GM19239 (cell line): ENCODE measurements around the gene SERF1B.
"Not testable (repeated sequence)": the region's sequence is repeated elsewhere in the genome, so short reads cannot be mapped to it uniquely, and the experiment has no call there.

Source experiments
- DNase-seq: peaks from one replicate; pipeline ENCODE4 v3.0.0; 2011; ENCODE audit warnings: low spot score; ENCODE audit not compliant: insufficient read length
- FAIRE-seq: peaks from 2 replicates; lab custom pipeline; 2011; peaks lifted over from hg19 to GRCh38; lab: Jason Lieb, UNC

SERF1B gene

DNA sequence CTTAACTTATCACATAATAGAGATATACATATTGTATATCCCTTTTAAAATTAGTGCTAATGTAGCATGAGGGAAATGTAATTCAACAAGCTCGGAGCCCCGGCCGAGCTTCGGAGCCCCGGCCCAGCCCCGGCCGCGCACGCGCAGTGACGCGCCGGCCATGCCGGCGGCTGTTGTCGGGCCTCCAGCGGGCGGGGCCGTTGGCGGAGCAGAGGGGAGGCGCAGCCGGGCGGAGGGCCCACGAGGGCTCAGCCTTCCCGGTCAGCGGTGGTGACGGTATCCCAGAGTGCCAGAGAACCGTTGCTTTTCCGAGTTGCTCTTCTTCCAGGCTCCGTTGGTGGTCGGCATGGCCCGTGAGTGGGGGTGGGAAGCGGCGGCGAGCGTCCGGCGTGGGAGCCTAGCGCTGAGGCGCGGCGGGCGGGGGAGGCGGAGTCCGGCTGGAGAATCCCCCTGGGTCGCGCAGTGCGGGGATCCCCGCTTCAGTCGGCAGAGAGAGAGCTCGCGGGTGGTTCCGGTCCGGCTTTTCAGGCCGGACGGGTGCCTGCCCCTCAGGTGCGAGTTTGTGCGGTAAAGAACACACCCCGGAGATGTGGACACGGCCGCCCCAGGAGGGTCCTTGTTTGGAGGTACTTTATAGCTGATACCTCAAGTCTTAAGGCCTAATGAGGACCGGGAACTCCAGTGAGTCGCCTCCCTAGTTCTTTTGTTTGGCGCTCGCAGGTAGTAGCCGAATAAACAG lies at the start of gene SERF1B:
TSS of gene SERF1B (plus strand) at position 146 of the 739 bp plus-strand sequence. CDS start at position 347, 201 bp downstream.
- DNase-seq, FAIRE-seq: not testable (repeated sequence)

DNA sequence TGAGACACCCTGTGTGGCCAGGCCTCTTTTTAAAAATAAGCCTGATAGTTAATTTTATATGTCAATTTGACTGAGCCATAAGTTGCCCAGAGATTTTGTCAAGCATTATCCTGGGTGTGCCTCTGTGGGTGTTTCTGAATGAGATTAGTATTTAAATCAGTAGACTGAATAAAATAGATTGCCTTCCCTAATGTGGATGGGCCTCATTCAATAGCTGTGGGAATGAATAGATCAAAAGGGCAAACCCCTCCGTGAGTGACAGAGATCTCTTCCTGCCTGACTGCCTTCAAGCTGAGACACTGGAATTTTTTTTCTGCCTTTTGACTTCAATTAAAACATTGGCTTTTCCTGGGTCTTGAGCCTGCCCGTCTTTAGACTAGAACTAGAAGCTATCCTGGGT lies 33.3 kb upstream of the SERF1B start:
- not testable (repeated sequence) for FAIRE-seq

DNA sequence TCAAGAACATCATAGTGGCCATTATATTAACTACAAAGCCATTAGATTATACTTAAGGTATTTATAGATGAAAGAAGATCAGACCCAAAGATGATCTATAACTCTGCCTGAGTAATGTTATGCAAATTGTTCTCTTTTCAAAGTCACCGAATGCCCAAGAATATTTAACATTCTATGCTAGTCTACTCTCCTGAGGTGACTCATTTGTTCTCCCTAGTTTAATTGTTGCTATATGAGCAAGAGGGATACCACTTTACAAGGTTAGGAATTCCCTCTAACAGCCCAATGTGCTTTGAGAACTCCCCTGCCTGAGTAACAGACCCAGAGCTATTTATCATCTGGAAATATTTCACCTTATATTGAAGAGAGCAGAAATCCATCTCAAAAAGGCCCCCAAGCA lies 29.5 kb upstream of the SERF1B start:
- not testable (repeated sequence) for FAIRE-seq, DNase-seq

More for the DNA sequence above, 33.3 kb upstream of the SERF1B start:
- DNase-seq: not testable (repeated sequence)

DNA sequence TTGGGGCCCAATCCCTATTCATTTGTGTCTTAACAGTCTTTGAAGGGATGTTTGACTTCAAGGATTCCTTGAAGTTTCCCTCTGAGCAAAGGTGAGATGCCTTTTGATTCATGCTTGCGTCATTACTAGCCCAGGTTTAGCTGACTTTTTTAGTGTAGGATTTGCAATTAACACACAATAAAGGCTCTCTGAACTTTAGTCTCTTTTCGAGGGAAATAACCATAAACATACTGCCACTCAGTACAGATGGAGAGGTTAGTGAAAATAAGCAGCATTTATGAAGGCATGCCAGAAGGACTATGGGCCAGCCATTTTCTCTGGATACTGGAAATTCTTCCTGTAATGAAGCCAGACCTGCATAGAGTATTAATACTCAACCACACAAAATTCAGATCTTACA lies 4.4 kb upstream of the SERF1B start:
- not testable (repeated sequence) for FAIRE-seq, DNase-seq

DNA sequence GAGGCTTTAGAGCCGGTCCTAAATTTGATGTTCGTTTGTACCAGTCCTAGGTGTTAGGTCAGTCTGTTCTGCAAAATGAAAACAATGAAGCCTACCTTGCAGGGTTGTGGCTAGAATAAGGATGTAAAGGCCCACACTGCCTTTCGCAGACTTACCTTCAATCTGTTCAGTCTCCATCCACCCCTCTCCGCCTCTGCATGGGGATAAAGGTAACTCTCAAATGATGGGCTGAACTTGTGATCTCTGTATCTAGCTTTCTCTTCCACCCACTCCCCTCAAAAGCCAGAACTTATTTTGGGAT lies 744 bp downstream of the SERF1B start:
- peak; percentile 79 for FAIRE-seq
- DNase-seq: not testable (repeated sequence)

DNA sequence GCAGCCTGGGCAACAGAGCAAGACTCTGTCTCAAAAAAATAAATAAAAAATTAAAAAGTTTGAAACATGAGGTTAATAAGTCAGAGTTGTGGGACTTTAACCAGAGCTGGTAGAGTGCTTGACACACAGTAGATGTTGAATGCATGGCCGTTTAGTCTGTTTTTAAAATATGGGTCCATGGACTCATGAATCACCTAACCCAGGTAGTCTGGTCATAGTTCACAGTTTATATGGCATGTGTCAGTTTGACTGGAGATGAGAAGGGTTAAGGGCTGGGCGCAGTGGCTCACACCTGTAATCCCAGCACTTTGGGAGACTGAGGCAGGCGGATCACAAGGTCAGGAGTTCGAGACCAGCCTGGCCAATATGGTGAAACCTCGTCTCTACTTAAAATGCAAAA lies 6.2 kb downstream of the SERF1B start:
- not testable (repeated sequence) for DNase-seq, FAIRE-seq

DNA sequence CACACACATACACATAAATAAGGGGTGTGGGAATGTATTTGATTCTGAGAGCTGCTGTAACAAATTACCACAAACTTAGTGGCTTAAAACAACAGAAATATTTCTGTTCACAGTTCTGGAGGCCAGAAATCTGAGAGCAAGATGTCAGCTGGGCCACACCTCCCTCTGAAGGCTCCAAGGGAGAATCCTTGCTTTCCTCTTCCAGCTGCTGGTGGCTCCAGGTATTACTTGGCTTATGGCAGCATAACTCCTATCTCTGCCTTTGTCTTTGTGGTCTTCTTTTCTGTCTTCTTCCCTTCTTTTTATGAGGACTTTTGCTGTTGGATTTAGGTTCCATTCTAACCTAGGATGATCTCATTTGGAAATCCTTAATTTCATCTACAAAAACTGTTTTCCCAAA lies 16.4 kb downstream of the SERF1B start:
- not testable (repeated sequence) for FAIRE-seq, DNase-seq

DNA sequence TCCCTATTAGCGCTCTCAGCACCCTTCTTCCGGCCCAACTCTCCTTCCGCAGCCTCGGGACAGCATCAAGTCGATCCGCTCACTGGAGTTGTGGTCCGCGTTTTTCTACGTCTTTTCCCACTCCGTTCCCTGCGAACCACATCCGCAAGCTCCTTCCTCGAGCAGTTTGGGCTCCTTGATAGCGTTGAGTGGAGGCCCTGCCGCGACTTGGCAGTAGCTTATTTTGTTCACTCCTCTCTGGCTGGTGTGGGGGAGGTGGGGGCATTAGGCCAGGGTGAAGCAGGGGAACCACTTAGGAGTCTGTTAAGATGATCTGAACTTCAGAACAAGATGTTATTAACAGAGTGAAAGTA lies 24.7 kb downstream of the SERF1B start:
- not testable (repeated sequence) for DNase-seq, FAIRE-seq

DNA sequence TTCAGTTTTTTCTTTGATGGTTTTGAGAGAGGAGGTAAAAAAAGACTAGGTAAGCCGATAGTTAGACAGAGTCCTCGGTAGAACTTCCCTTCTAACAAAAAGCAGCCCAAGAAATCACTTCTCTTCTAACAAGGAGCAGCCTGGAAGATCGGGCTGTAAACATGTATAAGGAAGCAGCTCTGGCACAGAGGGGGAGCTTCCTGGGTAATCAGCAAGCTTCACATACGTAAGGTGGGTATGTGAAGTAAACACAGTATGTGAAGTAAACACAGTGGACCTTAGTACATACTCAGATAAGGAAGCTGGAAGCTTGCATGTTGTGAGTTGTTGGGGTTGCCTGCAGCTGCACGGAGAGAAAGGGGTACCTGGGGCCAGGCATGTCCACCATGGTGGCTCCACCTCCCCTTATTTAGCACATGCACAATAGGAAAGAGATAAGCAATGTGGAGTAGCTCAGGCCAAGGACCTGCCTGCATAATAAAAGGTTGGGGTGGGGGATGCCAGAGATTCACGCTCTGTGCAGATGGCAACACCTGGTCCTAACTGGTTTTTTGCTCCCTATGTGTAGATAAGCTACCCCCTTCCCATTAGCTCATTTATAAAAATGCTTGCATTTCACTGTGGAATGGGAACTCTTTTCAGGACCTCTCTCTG lies 31.4 kb downstream of the SERF1B start:
- not testable (repeated sequence) for DNase-seq
- FAIRE-seq: peak; percentile 23

DNA sequence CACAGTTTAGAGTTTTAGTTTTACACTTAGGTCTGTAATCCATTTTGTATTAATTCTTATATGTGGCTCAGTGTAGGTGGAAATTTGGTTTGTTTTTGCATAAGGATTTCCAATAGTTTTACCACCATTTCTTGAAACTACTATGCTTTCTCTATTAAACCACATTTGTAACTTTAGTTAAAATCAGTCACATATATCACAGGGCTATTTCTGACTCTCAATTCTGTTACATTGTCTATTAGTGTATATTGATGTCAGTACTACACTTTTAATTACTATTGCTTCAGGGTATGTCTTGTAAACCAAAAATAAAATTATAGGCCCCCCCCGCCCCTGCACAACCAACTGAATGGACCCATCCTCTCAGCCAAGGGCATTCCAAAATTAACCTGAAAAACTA lies 32.1 kb downstream of the SERF1B start:
- FAIRE-seq, DNase-seq: not testable (repeated sequence)

DNA sequence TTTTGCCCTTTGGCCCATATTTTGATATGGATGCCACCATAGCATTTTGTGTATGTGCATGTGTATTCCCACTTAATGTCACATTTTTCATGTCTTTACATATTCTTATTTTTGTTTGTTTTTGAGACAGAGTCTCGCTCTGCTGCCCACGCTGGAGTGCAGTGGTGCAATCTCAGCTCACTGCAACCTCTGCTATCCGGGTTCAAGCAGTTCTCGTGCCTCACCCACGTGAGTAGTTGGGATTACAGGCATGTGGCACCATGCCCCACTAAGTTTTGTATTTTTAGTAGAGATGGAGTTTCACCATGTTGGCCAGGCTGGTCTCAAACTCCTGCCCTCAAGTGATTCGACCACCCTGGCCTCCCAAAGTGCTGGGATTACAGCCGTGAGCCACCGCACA lies 52.6 kb downstream of the SERF1B start:
- FAIRE-seq, DNase-seq: not testable (repeated sequence)

DNA sequence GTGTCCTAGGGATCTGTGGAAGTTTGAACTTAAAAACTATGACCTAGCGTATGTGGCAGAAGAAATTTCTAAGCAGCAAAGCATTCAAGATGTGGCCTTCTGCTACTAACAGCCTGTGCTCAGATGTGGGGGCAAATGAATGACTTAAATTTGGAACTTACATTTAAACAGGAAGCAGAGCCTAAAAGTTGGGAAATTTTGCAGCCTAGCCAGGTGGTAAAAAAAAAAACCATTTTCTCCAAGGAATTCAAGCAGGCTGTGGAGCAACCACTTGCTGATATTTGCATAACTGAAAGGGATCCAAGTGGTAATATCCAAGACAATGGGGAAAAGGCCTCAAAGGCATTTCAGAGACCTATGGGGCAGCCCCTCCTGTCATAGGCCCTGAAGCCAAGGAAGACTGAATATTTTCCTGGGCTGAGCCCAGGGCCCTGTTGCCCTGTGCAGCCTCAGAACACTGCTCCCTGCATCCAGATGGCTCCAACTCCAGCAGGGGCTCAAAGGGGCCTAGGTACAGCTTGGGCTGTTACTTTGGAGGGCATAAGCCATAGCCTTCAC lies 63.9 kb downstream of the SERF1B start:
- DNase-seq, FAIRE-seq: not testable (repeated sequence)

DNA sequence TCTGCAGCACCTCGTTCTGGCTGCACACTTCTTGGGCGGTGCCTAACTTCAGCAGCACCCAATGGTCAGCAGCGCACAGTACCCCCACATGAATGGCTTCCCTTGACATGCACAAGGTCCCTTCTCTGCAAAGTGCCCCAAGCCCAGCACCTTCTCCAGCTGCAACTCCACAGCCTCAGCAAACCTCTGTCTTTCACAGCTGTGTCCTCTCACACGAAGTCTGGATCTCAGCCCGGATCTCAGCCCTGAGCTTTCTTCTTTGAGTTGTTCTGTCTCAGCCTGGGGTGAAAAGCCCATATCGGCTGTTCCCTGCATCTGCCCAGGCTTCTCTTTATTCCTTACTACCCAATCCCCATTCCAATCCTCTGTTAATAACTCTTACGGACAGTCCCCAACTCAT lies 66.7 kb downstream of the SERF1B start:
- not testable (repeated sequence) for DNase-seq, FAIRE-seq
